Measurements from ENCODE around the gene GPR183.

The GPR183 gene

DNA sequence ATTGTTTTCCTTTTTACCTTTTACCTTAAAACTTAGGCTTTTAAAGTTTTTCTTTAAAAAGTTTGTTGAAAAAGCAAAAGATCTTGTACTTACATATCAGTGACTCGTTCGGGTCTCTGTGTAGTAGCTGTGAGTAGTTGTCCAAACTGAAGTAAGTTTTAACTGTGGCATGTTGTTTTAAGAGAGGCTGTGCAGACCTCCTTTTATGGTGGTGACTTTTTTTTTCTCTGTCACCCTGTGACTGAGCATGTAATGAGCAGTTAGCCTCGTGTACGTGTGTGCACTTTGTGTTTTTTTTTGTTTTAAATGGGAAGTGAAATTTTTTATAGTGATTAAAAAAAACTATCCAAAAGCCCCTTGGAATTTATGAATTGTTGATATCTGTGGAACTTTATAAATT lies at the start of gene GPR183:
GPR183 (minus strand) TSS at position 153 of the 400 bp plus-strand sequence. CDS start 11,254 bp downstream, outside the sequence.
- FAIRE-seq (peak; percentile 93), DNase-seq (ENCODE audit: extremely low spot score, insufficient read length, low read depth) (no peak)

GRCh38 chr13:99356262-99357091 lies 49.3 kb upstream of the GPR183 start:
- DNase-seq (ENCODE audit: extremely low spot score, insufficient read length, low read depth): no peak
- peak; percentile 96 for FAIRE-seq

- FAIRE-seq: no peak
- no peak for DNase-seq (ENCODE audit: extremely low spot score, insufficient read length, low read depth)
These were observed 48.7 kb upstream of the GPR183 start for GRCh38 chr13:99356012-99356261.

GRCh38 chr13:99355267-99356011 lies 48.2 kb upstream of the GPR183 start:
- FAIRE-seq (peak; percentile 82), DNase-seq (ENCODE audit: extremely low spot score, insufficient read length, low read depth) (no peak)

DNA sequence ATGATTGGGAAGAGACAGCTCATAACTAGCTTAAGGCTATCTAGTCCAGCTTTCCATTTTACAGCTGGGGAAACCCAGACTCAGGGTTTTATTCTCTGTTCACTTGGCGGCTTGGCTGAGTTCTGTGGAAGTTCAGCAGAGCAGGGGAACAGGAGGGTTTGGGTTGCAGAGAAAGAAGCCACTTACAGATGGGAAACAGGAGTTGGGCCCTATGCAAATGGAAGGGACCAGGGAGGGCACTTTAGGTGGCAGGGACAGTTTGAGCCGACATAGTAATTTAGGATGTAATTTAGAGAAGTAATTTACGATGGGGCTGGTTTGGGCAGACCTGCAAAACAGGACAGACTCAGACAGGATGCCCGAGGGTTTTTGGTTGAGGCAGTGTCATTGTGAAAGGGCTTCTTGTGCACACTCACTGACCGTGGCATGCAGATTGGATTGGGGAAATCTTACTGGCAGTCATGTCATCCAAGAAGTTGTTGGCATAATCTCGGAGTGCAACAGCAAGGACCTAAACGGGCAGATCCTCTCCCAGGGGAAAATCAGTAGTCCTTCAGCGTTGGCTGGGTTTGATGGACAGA lies 47.3 kb upstream of the GPR183 start:
- FAIRE-seq (no peak), DNase-seq (ENCODE audit: extremely low spot score, insufficient read length, low read depth) (no peak)

- DNase-seq (ENCODE audit: extremely low spot score, insufficient read length, low read depth) (no peak), FAIRE-seq (no peak)
These were observed 46.6 kb upstream of the GPR183 start for GRCh38 chr13:99353836-99354235.

DNA sequence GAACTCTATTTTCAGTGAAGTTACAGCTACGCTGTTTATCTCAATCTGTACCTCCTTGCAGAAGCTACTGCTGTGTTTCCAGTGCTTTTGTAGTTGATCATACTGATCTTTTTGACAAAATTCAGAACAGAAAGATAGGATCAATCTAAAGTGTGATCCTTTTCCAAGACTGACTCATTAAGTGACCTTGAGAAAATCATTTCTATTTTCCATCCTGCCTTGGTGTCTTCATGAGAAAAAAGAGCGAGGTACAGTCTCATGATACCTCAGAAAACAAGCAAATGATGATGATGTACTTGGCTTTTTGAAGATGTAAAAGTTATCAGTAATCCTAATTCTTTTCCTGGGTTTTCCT lies 46.0 kb upstream of the GPR183 start:
- DNase-seq (ENCODE audit: extremely low spot score, insufficient read length, low read depth) (no peak), FAIRE-seq (peak; percentile 39)

DNA sequence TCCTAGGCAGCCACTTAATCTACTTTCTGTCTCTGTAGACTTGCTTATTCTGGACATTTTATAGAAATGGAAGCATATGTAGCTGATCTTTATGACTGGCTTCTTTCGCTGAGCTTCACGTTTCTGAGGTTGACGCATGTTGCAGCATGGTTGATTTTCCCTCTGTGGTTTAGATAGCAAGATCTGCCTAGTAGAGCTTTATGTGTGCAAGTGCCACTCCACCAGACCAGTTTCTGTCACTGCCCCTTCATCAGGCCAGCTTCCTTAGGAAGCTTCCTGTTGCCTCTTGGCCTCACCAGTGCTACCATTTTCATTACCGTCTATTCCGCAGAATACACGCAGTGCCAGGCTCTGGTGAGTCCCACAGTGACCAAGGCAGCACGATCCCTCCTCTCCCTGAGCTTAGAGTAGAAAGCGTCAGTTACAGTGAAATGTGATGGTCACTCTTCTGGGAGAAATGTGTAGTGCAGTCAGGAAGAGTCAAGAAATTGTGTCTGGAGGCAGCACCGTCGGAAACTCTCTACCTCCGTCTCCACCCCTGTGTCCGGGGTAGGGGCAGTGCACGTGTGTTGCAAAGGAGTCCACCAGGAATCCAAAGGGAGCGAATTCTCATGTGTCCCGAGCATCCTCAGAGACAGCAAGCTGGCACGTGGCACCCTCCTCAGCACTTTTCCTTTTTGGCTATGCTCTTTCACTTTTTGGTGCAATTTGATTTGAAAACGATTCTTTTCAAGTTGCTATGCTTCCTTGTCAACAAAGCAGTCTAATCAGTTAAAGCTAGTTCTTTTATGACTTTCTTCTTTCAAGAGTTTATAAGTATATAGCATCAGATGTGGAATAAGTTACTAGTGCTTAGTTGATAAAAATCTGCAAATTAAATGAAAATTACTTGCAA lies 45.4 kb upstream of the GPR183 start:
- FAIRE-seq (peak; percentile 77), DNase-seq (ENCODE audit: extremely low spot score, insufficient read length, low read depth) (no peak)

DNA sequence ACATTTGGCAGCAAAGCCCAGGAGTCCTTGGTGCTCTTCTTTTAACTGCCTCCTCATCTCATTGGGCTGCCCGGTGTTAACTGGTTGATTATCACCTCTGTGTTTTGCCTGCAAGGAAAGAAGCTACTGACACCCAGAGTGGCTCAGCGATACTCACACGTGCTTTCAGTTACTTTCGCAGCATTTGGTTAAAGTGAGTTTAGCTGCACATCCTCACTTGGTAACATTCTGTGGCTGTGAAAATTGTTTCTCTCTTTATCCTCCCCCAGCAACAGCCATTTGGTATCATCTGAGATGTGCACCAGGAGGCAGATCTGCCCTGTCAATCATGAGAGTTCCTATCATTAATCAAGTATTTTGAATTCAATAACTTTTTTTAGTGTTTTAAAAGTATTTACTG lies 44.6 kb upstream of the GPR183 start:
- DNase-seq (ENCODE audit: extremely low spot score, insufficient read length, low read depth): no peak
- peak; percentile 93 for FAIRE-seq

DNA sequence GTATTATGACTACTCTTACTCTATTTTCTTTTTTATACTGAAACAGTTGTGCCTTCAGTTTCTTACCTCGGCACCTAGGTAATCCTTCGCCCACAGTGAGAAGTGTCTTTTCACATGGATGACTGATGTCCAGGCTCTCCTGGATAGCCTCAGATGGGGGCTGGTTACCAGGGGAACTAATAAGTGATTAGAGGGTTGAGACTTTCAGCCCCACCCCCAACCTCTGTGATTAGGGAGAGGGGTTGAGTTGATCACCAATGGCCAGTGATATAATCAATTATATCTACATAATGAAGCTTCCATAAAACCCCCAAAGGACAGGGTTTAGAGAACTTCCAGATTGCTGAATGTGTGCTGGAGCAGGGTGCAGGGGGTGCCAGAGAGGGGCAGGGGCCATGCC lies 43.0 kb upstream of the GPR183 start:
- no peak for DNase-seq (ENCODE audit: extremely low spot score, insufficient read length, low read depth)
- FAIRE-seq: no peak

- FAIRE-seq (peak; percentile 64), DNase-seq (ENCODE audit: extremely low spot score, insufficient read length, low read depth) (no peak)
These were observed 40.8 kb upstream of the GPR183 start for GRCh38 chr13:99347911-99348451.

DNA sequence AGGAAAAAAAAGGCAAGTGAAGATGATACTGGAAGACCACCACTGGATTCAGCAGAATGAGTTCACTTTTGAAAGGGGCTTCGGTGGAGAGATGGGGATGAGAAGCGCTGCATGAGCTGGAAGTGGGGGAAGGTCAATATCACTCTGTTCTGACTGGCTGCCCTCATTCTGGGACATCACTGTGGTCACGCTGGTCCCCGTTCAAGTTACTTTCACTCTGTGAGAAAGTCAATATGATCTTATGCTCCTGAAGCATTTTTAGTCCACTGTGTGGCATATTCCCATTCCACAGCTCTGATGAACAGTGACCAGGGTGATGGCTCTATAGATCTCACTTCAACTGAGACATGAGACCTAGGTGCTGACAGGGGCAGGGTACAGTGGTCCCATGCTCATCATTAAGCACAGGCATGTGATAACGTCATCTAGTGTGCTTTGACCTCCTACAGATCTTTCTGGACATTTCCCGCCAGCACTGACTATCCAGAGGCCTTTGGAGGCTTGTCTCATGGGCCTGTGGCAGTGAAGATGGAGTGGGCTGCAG lies 40.2 kb upstream of the GPR183 start:
- DNase-seq (ENCODE audit: extremely low spot score, insufficient read length, low read depth) (no peak), FAIRE-seq (no peak)

DNA sequence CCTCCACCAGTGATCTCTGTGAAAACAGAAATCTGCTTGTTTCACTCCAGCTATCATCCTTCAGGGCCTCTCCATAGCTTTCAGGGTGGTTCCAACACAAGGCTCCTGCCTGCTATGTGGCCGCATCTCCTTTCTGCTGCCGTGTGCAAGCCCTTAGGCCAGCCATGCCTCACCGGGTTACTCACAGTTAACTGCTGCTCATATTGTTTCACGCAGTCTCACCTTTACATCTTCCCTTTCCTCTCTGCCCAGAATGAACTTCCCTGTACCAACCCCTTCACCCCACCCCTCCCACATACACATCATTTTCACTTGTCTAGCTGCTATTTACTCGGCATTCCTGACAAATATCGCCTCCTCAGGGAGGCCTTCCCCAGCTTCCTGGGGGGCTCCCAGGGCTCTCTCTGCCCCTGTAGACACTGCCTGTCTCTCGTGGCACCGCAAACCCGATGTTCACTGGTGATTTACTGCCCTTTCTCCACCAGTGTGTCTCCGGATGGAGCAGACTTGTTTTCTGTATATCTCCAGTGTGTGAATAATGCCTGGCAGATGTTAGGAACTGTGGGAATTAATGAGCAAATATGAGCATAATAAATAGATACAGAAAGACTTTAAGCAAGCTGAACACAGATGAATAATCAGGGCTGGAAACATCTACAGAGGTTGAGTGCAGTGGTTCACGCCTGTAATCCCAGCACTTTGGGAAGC lies 39.3 kb upstream of the GPR183 start:
- FAIRE-seq (no peak), DNase-seq (ENCODE audit: extremely low spot score, insufficient read length, low read depth) (no peak)

- no peak for DNase-seq (ENCODE audit: extremely low spot score, insufficient read length, low read depth)
- no peak for FAIRE-seq
These were observed 38.1 kb upstream of the GPR183 start for GRCh38 chr13:99345345-99345744.

- no peak for DNase-seq (ENCODE audit: extremely low spot score, insufficient read length, low read depth)
- FAIRE-seq: no peak
These were observed 37.5 kb upstream of the GPR183 start for GRCh38 chr13:99344610-99345208.

GRCh38 chr13:99342723-99343315 lies 35.6 kb upstream of the GPR183 start:
- DNase-seq (ENCODE audit: extremely low spot score, insufficient read length, low read depth): no peak
- FAIRE-seq: no peak

DNA sequence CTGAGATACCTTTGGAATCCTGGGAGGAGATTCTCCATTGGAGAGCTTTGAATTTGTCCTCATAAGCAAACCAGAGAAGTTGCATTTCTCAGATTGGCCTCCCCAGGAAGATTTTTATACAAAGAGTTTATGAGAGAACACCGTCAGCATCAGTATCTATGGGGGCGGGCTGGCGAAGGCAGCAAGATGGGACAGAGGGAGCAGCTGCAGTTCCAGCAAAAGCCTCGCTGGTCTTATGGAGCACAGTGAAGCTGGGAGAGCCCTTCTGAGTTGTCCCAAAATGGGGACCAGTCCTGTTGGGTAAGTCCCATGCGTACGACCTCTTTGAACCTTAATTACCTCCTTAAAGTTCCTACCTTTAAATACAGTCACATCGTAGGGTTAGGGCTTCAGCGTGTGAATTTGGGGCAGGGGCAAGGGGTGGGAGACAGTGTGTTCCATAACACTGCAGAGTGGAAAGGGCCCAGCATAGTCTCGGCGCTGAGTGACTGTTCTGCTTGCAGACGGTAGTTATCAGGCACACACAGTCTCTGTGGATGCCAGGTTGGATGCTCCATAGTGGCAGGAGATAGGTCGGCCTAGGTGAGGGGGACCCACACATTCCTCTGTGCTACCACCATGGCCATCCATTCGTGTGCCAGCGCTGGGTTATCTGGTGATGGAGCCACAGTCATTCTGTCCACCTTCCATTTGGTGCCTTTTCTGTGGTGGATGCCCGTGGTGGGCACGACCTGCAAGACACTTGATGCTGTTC lies 34.9 kb upstream of the GPR183 start:
- no peak for FAIRE-seq

DNA sequence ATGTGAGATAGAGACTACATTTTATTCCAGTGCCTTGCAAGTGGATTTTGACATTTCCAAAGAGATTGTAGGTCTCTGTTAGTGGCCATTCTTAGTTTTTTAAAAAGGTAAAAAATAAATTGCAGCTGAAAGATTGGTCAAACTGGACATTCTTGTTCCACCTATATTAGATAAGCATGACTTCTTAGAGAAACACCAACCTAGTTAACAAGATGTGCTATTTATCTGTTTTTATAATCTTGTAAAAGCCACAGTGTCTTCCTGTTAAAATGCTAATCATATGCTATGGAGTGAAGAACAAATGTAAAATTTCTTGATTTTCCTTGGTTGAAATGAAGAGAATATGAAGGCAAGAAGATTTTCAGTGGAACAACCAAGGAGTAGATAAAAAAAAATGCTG lies 33.4 kb upstream of the GPR183 start:
- no peak for DNase-seq (ENCODE audit: extremely low spot score, insufficient read length, low read depth)

More for the DNA sequence above, 34.9 kb upstream of the GPR183 start:
- DNase-seq (ENCODE audit: extremely low spot score, insufficient read length, low read depth): no peak

More for the DNA sequence above, 33.4 kb upstream of the GPR183 start:
- FAIRE-seq: no peak
